Left hindlimb (tissue), 1 donor: ENCODE data around the gene DEFB108B.
"Not testable (repeated sequence)": the region's sequence is repeated elsewhere in the genome, so short reads cannot be mapped to it uniquely, and the experiment has no call there.

Source experiments
- DNase-seq: peaks from one replicate; pipeline ENCODE4 v3.0.0-alpha.2; 2018

Gene DEFB108B

GRCh38 chr11:71821539-71821938 lies 11.5 kb upstream of the DEFB108B start:
- not testable (repeated sequence) for DNase-seq

DNA sequence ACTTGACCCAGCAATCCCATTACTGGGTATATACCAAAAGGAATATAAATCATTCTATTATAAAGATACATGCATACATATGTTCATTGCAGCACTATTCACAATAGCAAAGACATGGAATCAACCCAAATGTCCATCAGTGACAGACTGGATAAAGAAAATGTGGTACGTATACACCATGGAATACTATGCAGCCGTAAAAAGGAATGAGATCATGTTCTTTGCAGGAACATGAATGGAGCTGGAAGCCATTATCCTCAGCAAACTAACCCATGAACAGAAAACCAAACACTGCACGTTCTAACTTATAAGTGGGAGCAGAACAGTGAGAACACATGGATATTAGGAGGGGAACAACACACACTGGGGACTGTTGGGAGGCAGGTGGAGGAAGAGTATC lies 3.8 kb upstream of the DEFB108B start:
- not testable (repeated sequence) for DNase-seq

GRCh38 chr11:71829686-71830085 lies 3.3 kb upstream of the DEFB108B start:
- DNase-seq: not testable (repeated sequence)

DNA sequence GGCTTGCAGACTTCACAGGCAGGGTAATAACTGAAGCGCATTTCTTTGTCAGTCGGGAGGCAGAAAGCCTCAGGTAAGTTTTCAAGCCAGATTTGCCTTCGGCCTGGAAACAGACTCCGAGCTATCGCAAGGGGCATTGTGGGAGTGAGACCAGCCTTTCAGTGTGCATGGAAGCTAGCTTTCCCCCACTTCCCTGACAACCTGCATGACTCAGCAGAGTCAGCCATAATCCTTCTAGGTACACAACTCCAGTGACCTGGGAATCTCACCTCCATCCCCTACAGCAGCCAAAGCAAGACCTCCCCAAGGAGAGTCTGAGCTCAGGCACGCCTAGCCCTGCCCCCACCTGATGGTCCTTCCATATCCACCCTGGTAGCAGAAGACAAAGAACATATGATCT lies 9.7 kb downstream of the DEFB108B start:
- DNase-seq: not testable (repeated sequence)

DNA sequence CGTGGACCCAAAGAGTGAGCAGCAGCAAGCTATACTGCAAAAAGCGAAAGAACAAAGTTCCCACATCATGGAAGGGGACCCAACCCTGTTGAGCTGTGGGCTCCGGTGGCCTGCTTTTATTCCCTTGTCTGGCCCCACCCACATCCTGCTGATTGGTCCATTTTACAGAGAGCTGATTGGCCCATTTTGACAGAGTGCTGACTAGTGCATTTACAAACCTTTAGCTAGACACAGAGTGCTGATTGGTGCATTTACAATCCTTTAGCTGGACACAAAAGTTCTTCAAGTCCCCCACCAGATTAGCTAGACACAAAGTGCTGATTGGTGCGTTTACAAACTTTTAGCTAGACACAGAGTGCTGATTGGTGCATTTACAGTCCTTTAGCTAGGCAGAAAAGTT lies 10.4 kb downstream of the DEFB108B start:
- not testable (repeated sequence) for DNase-seq

- DNase-seq: no peak
Measured at GRCh38 chr11:71843858-71844257, 10.9 kb downstream of the DEFB108B start.

DNA sequence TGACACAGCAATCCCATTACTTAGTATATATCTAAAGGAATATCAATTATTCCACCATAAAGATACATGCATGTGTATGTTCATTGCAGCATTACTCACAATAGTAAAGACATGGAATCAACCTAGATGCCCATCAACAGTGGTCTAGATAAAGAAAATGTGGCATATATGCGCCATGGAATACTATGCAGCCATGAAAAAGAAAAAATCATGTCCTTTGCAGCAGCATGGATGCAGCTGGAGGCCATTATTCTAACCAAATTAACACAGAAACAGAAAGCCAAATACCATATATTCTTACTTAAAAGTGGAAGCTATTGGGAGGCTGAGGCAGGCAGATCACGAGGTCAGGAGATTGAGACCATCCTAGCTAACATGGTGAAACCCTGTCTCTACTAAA lies 20.9 kb downstream of the DEFB108B start:
- DNase-seq: not testable (repeated sequence)

GRCh38 chr11:71855880-71856279 lies 22.9 kb downstream of the DEFB108B start:
- not testable (repeated sequence) for DNase-seq

- not testable (repeated sequence) for DNase-seq
Measured at GRCh38 chr11:71860835-71861234, 27.8 kb downstream of the DEFB108B start.

GRCh38 chr11:71863978-71864627 lies 31.1 kb downstream of the DEFB108B start:
- not testable (repeated sequence) for DNase-seq

- not testable (repeated sequence) for DNase-seq
Measured at GRCh38 chr11:71867209-71867608, 34.2 kb downstream of the DEFB108B start.

- not testable (repeated sequence) for DNase-seq
Measured at GRCh38 chr11:71869931-71870330, 36.9 kb downstream of the DEFB108B start.

DNA sequence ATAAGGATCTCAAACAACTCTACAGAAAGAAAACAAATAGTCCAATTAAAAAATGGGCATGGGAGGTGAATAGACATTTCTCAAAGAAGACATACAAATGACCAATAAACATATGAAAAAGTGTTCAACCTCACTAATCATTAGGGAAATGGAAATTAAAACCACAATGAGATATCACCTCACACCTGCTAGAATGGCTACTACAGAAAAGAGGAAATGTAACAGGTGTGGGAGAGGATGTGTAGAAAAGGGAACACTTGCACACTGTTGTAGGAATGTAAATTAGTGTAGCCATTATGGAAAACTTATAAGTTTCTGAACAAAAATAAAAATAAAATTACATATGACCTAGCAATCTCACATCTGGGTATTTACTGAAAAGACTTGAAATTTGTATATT lies 37.7 kb downstream of the DEFB108B start:
- DNase-seq: not testable (repeated sequence)

GRCh38 chr11:71876262-71876661 lies 43.3 kb downstream of the DEFB108B start:
- not testable (repeated sequence) for DNase-seq

DNA sequence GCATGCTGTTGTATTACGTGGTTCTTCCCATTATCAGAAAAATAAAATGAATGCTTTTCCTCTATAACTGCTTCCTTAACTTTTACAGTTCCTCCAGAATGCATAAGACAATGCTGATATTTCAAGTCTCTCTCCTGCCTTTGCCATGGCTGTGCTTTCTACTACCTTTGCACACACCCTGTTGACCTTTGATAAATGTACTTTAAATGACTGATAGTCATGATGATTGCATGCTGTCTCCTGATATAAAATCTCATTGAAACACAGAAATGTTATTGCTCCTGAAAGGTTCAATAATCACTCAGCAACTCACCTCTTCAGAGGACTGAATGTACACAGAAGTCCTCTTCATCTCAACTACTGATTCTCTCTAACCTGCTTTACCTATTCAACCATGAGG lies 45.1 kb downstream of the DEFB108B start, which contains the start of gene DEFB131B:
Gene DEFB131B (plus strand): TSS at position 395 of the 400 bp plus-strand sequence. CDS start 0 bp downstream, at position 395.
- not testable (repeated sequence) for DNase-seq

- DNase-seq: not testable (repeated sequence)
Measured at GRCh38 chr11:71885806-71886205, 52.8 kb downstream of the DEFB108B start.
